Dermis microvascular lymphatic vessel endothelial cell (primary cell): Measurements from ENCODE around the gene TWNK. TPM values are rescaled to one million over a fixed set of nuclear protein-coding genes. Genes with fewer than 3 reads are reported as not detected.
"Not testable (repeated sequence)": the region's sequence is repeated elsewhere in the genome, so short reads cannot be mapped to it uniquely, and the experiment has no call there.

ENCODE experiments used
- DNase-seq, 2 donors: peaks; one replicate each; pipeline versions ENCODE4 v3.0.0 to v3.0.0-alpha.2; 2010; ENCODE audit warnings: low read depth in 2 of 2
- total RNA-seq: library from RNA; depleted of rRNA; stranded (reverse); fragments of >200 nt; gene quantifications from 2 replicates; pipeline ENCODE4 v1.2.1, GENCODE V29; 2014

Gene TWNK
- total RNA-seq, 1 donor from 2014 or later, result 5.3 TPM

DNA sequence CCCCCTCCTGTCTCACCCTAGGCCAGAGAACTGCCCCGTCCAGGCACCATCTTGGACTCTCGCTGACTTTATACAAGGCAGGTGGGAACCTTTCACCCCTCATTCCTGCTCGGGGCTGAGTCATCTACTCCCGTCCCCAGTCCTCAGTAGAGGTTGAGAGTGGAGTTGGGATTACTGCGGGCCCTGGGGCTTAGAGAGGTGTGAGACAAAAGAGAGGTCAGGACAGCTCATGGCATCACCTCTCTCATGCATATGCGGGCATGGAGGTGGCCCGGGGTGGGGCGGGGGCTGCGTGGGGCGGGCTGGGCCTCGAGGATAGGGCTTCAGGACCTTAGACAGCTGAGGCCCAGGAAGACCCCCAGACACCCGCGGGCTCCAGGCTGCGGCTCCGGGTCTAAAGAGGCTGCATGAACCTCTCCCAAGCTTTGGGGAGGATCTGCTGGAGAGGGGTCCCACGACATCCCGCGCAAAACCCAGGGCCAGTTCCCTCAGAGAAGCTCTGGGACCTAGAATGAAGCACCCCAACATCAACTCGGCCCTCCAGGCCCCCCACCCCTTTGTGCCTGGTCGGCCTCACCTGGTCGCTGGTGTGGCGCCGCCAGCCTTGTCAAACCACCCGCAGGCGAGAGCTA, 43.3 kb downstream of the TWNK start:
- no peak for DNase-seq

DNA sequence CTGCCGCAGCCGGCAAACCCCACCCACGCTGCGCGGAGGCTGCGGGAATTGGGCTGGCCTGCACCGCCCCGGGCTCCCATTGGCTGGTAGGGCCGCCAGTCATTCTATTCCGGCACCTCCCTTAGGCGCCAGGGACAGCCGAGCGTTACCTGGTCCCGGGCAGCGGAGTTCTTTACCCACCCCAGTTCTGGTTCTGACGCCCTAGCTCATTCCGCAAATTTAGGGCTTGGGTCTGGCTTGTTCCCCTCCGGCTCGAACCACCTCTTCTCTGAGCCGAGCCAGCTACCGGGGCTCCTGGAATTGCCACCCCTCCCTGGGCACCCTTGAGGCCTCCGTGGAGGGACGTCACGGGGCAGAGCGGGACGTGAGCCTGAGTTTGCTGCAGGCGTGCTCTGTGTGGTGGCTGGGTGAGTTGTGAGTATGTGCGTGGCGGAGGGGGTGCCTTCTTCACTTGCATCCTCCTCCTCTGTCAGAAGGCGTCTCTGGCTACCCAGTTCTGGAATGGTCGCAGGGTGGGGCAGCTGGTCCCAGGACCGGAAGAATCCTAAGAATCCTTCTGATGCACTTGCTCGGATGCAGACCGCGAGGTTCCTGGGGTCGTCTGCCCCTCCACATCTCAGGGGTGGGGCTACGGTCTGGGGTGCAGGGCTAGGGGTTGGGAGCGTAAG, 43.9 kb downstream of the TWNK start, which contains the start of the genes PDZD7 and SFXN3:
TSS of gene PDZD7 (minus strand) at position 2 of the 668 bp plus-strand sequence. CDS start 910 bp downstream, outside the sequence.
TSS of gene SFXN3 (plus strand) at position 107 of the 668 bp plus-strand sequence. CDS start 3,461 bp downstream, outside the sequence.
- DNase-seq, result peak; percentile 85 to 96

DNA sequence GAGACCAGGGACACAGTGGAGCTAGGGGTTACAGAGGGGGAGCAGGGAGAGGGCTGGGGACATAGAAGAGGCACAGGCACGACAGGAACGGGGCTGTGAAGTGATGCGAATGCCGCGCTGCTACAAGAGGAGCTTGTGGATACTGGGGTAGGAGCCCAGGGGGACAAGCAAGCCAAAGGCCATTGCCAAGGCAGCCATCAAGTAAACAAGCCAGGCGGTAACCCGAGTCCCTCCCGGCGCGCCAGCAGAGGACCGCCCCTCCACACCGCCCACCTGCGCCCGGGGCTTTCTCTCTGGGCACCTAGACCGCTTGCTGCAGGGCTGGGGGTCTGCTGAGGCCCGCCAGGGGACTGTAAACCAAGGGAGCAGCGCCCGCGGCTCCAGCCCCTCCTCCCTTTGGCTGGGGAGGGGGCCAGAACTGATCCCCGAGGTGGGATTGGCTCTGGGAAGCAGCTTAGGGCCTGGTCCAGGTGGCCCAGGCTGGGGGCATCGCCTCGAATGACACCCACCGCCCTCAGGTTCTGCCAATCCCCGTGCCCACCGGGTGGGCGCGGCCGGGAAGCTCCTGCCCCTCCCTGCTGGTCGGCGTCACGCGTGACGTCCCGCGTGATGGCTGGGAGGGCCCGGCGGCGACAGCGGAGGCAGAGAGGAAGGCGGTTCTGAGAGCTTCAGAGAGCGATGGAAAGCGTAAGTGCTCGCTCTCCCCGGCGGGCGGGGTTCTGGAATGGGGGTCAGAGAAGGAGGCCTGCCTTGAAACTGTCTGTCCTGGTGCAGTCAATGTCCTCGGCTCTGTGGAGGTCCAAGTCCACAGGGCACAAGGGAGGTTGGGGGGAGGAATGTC, 44.7 kb downstream of the TWNK start:
- peak in 1 of 2 donors; percentile 77 for DNase-seq

DNA sequence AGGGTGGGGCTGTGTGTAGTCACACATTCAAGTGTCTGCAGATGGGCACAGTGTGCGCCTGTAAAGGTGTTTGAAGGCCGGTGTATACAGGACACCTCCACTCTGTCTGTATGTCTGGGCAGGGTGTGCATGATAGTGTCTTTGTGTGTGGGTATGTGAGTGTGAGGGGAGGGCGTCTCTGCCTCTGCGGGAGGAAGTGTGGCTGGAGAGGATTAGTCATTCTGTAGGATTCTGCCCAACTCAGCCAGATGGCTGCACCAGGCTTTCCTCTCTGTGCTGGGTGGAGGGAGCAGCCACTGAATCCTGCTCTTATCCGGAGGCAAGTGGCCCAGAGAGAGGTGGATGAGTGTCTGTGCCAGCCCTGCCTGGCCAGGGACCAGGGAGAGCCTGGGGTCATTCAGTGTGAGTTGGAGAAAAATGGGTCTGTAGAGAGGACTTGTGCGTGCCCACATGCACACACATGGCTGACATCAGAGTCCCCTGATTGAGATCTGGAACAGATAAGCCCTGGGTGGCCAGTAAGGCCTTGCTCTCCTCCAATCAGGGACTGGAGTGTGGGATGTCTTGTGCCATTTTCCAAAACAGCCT, 45.4 kb downstream of the TWNK start:
- peak; percentile 91 to 94 for DNase-seq

DNA sequence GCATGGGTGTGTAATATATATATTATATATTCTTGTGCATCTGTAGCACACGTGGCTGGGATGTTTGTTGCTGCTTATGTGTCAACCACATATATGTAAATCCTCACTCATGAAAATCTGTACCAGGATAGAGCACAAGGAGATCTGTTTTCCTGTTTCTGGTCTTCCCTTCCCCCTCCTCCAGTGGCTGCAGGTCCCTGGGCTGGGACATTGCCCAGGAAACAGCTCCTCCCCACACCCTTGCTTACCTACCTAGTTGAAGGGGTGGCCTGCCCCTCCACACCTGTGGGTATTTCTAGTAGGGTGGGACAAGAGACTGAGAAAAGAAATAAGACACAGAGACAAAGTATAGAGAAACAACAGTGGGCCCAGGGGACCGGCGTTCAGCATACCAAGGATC, 45.9 kb downstream of the TWNK start:
- DNase-seq, result no peak

DNA sequence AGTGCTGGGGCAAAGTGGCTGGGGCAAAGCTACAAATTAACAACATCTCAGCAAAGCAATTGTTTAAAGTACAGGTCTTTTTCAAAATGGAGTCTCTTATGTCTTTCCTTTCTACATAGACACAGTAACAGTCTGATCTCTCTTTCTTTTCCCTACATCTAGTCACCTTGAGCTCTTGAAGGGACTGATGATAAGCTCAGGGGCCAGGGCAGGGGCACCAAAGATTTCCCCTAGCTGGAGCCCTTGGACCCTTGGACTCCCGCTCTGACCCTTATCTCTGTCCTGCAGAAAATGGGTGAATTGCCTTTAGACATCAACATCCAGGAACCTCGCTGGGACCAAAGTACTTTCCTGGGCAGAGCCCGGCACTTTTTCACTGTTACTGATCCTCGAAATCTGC, 47.1 kb downstream of the TWNK start:
- DNase-seq, result not testable (repeated sequence)

DNA sequence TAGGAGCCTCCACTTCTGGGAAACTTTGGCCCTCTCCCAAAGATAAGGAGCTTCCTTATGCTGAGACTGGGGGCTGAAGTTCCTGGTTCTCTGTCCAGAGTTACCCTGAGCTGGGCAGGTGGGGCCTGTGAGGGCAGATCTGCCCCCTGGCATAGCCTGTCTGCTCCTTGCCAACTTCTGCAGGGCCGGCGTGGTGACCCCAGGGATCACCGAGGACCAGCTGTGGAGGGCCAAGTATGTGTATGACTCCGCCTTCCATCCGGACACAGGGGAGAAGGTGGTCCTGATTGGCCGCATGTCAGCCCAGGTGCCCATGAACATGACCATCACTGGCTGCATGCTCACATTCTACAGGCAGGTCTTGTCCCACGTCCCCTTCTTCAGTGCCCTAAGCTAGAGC, 48.0 kb downstream of the TWNK start:
- no peak for DNase-seq

DNA sequence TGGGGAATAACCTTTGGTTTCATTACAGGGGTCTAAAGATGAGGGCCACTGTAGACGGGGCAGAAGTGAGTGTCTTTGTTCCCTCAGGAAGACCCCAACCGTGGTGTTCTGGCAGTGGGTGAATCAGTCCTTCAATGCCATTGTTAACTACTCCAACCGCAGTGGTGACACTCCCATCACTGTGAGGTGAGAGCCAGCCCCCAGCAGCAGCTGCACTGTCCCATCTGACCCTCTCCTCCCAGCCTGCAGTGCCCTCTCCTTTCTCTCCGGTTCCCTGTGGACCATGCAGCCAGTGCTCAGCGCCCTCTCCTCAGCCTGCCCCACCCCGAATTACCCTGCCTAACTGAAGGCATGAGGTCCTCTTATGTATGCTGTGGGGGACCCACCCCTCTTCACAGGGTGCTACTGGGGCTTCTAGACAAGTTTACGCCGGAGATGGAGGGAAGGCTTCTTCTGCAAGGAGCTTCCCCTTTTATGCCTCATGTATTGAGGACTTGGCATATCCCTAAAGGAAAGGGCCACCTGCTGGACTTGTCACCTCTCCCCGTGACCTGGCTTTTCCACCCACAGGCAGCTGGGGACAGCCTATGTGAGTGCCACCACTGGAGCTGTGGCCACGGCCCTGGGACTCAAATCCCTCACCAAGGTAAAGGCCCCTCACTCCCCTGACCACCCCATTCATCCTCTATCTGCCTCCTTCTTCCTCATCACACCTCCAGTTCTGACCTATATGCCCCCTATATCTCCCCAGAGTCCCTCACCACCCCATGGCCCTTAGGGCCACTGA, 48.8 kb downstream of the TWNK start:
- no peak for DNase-seq

DNA sequence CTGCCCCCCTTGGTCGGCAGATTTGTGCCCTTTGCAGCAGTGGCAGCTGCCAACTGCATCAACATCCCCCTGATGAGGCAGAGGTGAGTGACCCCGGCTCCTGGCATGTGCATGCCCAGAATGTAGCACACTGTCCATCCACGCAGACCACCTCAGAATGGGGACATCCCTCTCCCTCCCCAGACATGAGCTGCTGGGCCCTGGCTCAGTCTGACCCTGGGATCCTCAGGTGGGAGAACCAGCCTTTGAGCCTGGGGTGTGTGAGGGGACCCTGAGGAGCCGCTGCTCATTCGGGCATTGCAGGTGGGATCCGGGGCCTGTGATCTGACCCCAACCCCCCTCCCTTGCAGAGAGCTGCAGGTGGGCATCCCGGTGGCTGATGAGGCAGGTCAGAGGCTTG, 49.4 kb downstream of the TWNK start:
- no peak for DNase-seq

DNA sequence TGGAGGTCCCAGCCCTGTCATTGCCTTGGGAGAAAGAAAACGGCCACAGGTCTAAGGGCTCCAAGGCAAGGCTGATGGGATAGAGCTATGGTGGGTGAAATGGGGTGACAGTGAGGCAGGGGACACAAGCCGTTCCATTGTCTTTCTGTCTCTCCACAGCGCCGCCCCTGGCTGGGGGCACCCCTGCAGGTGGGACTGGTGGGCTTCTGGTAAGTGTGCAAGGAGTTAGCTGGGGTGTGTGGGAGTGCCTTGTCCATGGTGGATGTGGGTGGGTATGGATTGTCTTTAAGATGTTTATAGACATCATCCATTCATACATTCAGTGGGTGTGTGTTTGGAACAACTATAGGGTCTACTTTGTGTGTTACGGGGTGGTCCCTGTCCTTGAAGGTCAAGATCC, 51.1 kb downstream of the TWNK start:
- no peak for DNase-seq

DNA sequence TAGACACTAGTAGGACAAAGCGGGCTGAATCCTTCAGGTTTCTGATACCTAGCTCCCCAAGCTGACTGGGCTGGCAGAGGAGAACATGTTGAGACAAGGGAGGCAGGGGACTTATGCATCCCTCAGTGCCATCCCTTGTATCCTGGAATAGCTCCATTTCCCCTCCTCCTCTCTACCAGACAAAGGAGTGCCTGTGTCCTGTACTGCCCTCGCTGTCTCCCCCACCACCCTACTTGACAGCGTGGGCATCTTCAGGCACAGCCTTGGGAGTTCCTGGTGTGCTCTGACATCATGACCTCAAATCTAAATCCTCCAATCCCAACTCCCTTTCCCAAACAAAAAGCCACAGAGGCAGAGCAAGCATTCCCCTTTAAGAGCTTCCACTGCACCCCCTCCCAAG, 52.7 kb downstream of the TWNK start:
- DNase-seq, result no peak

DNA sequence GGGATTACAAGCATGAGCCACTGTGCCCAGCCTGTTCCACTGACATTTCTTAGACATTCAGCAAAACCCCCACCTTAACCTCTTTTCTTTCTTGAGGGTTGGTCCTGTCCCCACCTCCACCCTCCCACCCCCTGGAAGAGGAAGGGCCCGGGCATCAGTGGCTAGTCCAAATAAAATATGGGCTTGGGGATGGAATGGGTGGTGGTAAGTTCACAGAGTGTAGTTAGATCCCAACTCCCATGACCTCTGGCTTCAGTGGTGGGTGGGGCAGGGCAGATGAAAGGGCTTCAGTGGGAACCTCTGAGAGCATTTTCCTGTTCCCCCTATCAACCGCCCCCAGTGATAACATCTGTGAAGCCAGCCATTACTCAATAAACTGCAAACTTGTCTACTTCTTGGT, 53.5 kb downstream of the TWNK start:
- no peak for DNase-seq

DNA sequence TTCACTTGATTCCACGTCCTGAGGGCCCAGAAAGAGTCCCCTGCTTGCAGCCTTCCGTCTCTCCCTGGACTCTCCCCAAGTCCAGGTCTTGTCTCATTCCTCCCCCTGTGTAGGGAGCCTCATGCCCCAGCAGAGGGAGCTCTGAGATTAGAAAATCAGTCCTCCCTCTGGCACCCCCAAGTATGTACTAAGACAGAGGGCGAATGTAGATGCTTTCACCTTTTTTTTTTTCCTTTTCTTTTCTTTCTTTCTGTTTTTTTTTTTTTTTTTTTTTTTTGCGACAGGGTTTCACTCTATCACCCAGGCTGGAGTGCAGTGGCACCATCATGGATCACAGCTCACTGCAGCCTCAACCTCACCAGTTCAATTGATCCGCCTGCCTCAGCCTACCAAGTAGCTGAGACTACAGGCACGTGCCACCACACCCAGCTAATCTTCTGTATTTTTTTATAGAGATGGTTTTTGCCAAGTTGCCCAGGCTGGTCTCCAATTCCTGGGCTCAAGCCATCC, 54.0 kb downstream of the TWNK start:
- peak in 1 of 2 donors; percentile 86 for DNase-seq

DNA sequence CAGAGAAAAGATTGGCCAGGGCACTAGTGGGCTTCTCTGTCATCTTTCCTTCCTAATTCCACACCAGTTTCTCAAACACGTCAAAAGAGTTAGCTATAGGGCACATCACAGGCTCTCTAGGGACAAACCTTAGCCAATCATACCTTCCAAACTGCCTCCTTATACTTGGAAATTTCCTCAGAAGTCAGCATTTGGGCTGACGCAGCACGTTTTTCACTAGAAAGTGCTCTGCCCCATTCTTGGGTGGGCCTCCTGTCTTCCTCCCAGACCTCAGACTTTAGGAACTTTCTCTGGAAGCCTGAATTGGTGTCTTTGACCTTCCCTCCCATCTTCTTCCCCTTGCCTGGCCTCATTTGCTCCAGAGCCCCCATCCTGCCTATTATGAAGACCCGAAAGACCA, 54.8 kb downstream of the TWNK start:
- no peak for DNase-seq

DNA sequence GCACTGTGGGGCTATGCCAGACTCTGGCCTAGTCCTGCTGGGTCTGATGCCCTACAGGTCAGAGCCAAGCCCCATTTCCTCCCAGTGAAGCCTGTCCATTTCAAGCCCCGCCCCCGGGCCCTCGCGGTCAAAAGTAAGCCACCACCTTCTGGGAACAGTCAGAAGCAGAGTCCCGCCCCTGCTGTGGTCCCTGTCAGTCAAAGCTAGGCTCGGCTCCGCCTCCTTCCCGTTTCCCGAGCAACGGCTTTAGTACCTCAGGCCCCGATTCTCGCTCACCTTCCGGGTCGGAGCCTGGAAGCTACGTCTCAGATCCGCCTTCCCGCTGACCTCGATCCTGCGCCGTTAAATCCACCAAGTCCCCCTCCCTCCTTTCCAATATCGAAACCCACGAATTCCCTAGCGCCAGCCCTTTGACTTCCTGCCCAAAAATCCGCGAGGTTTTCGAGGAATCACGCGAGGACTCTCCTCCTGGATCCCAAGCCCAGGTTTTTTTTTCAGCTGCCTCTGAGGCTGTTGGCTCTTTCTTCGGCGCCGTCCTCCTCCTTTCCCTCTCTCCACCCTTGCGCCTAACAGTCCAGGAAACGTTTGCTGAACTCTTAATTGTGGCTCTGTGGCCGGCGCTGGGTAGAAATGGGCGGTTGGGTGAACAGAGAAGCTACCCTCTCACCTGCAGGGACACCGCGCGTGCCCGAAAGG, 55.5 kb downstream of the TWNK start:
- peak; percentile 93 to 94 for DNase-seq

DNA sequence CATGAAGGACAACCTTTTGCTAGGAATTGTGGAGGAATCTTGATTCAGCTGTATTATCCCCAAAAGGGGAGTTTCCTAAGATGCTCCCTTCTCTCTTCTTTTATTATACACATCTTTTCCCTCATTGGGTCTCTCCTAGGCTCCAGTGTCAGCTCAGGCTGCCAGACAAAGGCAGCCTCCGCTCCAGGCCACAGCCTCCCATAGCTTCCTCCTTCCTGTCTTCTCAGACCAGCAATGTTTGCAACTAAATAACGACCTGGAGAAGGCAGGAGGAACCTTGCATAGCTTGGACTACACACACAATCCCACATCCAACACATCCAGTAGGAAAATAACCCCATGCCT, 56.0 kb downstream of the TWNK start:
- DNase-seq, result no peak
